Measurements from ENCODE around the gene AUH. TPM values are rescaled to one million over a fixed set of nuclear protein-coding genes. Genes with fewer than 3 reads are reported as not detected.
A peak's percentile ranks its signal among the peaks of the same experiment; 100 is the strongest.

AUH gene
- total RNA-seq, 1 donor = 13.4 TPM

DNA sequence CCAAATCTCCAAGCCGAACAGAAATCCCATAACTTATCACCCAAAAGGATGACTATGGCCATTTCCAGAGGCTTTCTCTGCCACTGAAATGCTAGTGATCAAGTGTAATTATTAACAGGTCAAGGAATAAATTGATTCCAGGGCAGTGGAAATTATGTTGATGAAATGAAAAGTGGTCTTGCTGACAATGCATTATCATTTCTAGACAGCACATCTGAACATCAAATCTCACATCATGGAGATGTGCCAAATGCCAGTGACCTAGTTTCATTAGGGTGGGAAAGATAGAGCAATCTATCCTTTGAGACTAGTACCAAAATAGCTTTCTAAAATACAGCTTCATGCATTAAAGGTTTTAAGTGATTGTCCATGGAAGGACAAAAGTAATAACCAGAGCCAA, 86.1 kb downstream of the AUH start:
- no peak for DNase-seq (ENCODE audit: low read depth)
- TF ChIP-seq, protein P1, sequence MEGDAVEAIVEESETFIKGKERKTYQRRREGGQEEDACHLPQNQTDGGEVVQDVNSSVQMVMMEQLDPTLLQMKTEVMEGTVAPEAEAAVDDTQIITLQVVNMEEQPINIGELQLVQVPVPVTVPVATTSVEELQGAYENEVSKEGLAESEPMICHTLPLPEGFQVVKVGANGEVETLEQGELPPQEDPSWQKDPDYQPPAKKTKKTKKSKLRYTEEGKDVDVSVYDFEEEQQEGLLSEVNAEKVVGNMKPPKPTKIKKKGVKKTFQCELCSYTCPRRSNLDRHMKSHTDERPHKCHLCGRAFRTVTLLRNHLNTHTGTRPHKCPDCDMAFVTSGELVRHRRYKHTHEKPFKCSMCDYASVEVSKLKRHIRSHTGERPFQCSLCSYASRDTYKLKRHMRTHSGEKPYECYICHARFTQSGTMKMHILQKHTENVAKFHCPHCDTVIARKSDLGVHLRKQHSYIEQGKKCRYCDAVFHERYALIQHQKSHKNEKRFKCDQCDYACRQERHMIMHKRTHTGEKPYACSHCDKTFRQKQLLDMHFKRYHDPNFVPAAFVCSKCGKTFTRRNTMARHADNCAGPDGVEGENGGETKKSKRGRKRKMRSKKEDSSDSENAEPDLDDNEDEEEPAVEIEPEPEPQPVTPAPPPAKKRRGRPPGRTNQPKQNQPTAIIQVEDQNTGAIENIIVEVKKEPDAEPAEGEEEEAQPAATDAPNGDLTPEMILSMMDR (IDR thresholded peaks at IDR 0.05; ENCODE audit: insufficient read depth, low read depth, low read length) = no peak
- no peak overlapping the region for H3K4me3 ChIP-seq (ENCODE audit: low read depth, low read length)

GRCh38 chr9:91274949-91275492, 86.7 kb downstream of the AUH start:
- DNase-seq (ENCODE audit: low read depth) = no peak

DNA sequence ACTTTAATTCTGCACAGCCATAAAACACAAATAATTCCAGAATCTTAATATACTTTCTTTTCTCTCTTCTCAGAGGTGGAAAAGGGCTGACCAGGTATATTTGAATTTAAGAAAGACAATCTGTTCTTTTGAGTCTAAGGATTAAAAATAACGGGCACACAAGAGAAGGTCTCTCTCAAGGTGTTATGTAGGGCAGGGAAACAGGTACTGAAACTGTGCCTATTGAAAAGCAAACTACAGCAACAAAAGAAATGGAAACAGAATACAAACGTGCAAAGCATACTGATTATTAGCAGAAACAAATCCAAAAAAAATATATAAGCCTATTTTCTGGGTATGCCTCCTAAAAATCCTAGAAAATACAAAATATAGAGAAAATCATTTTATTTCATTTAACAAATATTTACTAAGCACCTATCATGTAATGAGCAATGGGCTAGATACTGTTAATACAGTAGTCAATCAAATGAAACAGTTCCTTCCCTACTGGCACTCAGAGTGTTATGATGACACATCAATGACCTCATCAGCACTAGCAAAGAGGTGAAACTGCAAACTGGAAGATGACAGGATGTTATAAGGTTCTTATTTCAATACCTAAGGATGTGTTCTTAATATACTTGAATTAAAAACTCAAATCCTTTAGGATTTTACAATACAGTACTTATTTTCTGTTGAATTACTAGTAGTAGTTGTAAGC, 87.7 kb downstream of the AUH start:
- peak; percentile 29 for DNase-seq (ENCODE audit: low read depth)
- TF ChIP-seq, protein P1 (IDR thresholded peaks at IDR 0.05; ENCODE audit: insufficient read depth, low read depth, low read length) = no peak
- H3K4me3 ChIP-seq (ENCODE audit: low read depth, low read length) = no peak overlapping the region

More at GRCh38 chr9:91274949-91275492, 86.7 kb downstream of the AUH start:
- TF ChIP-seq, protein P1 (IDR thresholded peaks at IDR 0.05; ENCODE audit: insufficient read depth, low read depth, low read length) = no peak
- H3K4me3 ChIP-seq (ENCODE audit: low read depth, low read length) = no peak overlapping the region

- TF ChIP-seq, protein P1 (IDR thresholded peaks at IDR 0.05; ENCODE audit: insufficient read depth, low read depth, low read length) = no peak
- DNase-seq (ENCODE audit: low read depth) = no peak
- H3K4me3 ChIP-seq (ENCODE audit: low read depth, low read length) = no peak overlapping the region
Measured at GRCh38 chr9:91271156-91271555, 90.6 kb downstream of the AUH start.

GRCh38 chr9:91269907-91270491, 91.7 kb downstream of the AUH start:
- TF ChIP-seq, protein P1 (IDR thresholded peaks at IDR 0.05; ENCODE audit: insufficient read depth, low read depth, low read length) = no peak
- DNase-seq (ENCODE audit: low read depth) = no peak
- H3K4me3 ChIP-seq (ENCODE audit: low read depth, low read length) = no peak overlapping the region

GRCh38 chr9:91266448-91266847, 95.3 kb downstream of the AUH start:
- DNase-seq (ENCODE audit: low read depth) = no peak
- TF ChIP-seq, protein P1 (IDR thresholded peaks at IDR 0.05; ENCODE audit: insufficient read depth, low read depth, low read length) = no peak
- no peak overlapping the region for H3K4me3 ChIP-seq (ENCODE audit: low read depth, low read length)
